ENCODE data around the gene RANBP17. TPM values are rescaled to one million over a fixed set of nuclear protein-coding genes. Genes with fewer than 3 reads are reported as not detected.

The RANBP17 gene
- total RNA-seq, 1 experiment from 2014 or later = not detected

DNA sequence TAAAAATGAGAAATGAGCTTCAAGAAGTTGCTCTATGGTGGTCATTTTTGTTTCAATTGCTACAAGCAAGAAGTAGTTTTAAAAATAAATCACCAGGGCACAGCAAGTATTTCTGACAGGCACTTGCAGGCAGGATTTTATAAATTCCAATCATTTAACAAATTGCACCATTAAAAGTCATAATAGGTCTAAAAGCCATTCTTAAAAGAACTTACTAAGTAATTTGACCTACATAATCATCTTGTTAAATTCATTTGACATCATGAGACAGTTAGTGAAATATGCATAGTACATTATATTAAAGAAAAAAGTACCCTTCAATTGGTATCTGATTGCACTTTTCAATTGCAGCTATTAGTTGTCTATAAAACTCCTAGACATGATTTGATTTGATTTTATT, 478.2 kb downstream of the RANBP17 start:
- BruUV-seq (replicated peaks) = no TSS peak
- no peak overlapping the region for H3K27ac ChIP-seq (ENCODE audit: low read depth, low read length, poor library complexity, severe bottlenecking)
- TF ChIP-seq EZH2 (IDR thresholded peaks at IDR 0.05; ENCODE audit: borderline replicate concordance, low read depth, low read length, poor library complexity, severe bottlenecking) = no peak
- TF ChIP-seq, protein P1, sequence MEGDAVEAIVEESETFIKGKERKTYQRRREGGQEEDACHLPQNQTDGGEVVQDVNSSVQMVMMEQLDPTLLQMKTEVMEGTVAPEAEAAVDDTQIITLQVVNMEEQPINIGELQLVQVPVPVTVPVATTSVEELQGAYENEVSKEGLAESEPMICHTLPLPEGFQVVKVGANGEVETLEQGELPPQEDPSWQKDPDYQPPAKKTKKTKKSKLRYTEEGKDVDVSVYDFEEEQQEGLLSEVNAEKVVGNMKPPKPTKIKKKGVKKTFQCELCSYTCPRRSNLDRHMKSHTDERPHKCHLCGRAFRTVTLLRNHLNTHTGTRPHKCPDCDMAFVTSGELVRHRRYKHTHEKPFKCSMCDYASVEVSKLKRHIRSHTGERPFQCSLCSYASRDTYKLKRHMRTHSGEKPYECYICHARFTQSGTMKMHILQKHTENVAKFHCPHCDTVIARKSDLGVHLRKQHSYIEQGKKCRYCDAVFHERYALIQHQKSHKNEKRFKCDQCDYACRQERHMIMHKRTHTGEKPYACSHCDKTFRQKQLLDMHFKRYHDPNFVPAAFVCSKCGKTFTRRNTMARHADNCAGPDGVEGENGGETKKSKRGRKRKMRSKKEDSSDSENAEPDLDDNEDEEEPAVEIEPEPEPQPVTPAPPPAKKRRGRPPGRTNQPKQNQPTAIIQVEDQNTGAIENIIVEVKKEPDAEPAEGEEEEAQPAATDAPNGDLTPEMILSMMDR (conservative IDR thresholded peaks at IDR 0.05; ENCODE audit: low read depth, low read length) = no peak
- H3K27me3 ChIP-seq (replicated peaks; ENCODE audit: insufficient read depth, low read depth, low read length, poor library complexity) = peaks cover 49% of the 10 kb centered on the region
- CTCF ChIA-PET = no interaction called here
- no peak overlapping the region for H3K4me3 ChIP-seq (ENCODE audit: low read depth, low read length, poor library complexity, severe bottlenecking)
- intact Hi-C loops (cut with micrococcal nuclease; ENCODE audit: unreplicated experiment) = loop anchor here (5.0 kb wide), 1 partner anchor 353 kb away; no protein-coding TSS in a partner anchor
- DNase-seq (ENCODE audit: low spot score) = no peak
- H3K4me1 ChIP-seq (ENCODE audit: insufficient read depth, low read length, poor library complexity, severe bottlenecking) = no peaks in the 10 kb centered on the region
- H3K9me3 ChIP-seq (ENCODE audit: low read depth, low read length, poor library complexity, severe bottlenecking) = no peaks in the 10 kb centered on the region
- H3K36me3 ChIP-seq (ENCODE audit: insufficient read depth, low read length, poor library complexity, severe bottlenecking) = no peaks in the 10 kb centered on the region
- POLR2A ChIA-PET (ENCODE audit: low non-redundant PET) = no interaction called here

DNA sequence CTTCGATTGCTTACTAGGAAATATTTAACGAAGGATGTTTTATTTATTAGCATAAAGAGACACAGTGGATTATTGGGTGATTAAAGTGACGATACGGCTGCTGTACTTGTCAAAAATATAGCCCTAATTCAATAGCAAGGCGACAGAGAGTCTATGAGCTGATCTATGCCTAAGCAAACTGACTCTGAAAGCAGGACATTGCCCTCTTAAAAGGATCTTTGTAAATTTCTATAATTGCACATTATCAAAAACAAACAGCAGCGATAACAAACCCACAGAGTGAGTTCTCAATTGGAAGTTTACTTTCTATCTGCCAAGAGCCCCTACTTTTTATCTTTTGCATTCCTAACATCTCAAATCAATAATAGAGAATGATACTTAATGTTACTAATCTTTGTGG, 478.7 kb downstream of the RANBP17 start:
- H3K27ac ChIP-seq (ENCODE audit: low read depth, low read length, poor library complexity, severe bottlenecking) = no peak overlapping the region
- TF ChIP-seq, protein P1 (conservative IDR thresholded peaks at IDR 0.05; ENCODE audit: low read depth, low read length) = no peak
- TF ChIP-seq EZH2 (IDR thresholded peaks at IDR 0.05; ENCODE audit: borderline replicate concordance, low read depth, low read length, poor library complexity, severe bottlenecking) = no peak
- peaks cover 44% of the 10 kb centered on the region for H3K27me3 ChIP-seq (replicated peaks; ENCODE audit: insufficient read depth, low read depth, low read length, poor library complexity)
- ChIA-PET POLR2A (ENCODE audit: low non-redundant PET) (no interaction called here), CTCF (no interaction called here)
- H3K4me3 ChIP-seq (ENCODE audit: low read depth, low read length, poor library complexity, severe bottlenecking) = no peak overlapping the region
- intact Hi-C loops (cut with micrococcal nuclease; ENCODE audit: unreplicated experiment) = loop anchor here (5.0 kb wide), 1 partner anchor 353 kb away; no protein-coding TSS in a partner anchor
- H3K4me1 ChIP-seq (ENCODE audit: insufficient read depth, low read length, poor library complexity, severe bottlenecking) = no peaks in the 10 kb centered on the region
- no peaks in the 10 kb centered on the region for H3K9me3 ChIP-seq (ENCODE audit: low read depth, low read length, poor library complexity, severe bottlenecking)
- no peak for DNase-seq (ENCODE audit: low spot score)
- no TSS peak for BruUV-seq (replicated peaks)
- H3K36me3 ChIP-seq (ENCODE audit: insufficient read depth, low read length, poor library complexity, severe bottlenecking) = no peaks in the 10 kb centered on the region

DNA sequence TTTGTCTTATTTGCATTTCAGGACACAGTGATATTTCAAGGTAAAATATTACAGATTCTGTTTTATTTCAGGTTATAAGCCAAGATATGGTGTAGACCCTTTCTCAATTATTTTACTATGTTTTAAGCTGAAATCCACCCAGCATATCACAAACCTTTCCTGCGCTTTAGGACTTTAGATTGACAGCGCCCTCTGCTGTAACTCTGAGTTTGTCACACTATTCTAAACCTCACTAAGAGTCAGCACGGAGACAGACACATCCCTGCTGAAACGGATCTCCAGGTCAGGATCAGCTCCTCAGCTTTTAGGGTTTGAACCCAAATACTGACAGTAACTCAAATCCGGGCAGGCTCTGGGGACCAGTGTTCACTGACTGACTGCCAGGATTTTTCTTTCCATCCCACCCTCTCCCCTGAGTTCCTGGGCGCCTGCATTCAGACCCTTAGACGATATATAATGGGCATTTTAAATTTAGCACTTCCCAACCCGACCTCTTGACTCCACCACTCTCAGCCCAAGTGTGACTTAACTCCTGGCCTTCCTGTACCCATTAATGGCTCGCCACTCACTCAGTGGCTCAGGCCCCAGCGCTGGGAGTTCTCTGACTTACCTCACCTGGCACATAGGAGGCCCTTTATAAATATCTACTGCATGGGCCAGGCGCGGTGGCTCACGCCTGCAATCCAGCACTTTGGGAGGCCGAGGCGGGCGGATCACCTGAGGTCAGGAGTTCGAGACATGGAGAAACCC, 480.7 kb downstream of the RANBP17 start:
- no peak overlapping the region for H3K4me3 ChIP-seq (ENCODE audit: low read depth, low read length, poor library complexity, severe bottlenecking)
- POLR2A ChIA-PET (ENCODE audit: low non-redundant PET) = no interaction called here

More for the DNA sequence above, 480.7 kb downstream of the RANBP17 start:
- CTCF ChIA-PET = interaction anchor here (0.6 to 1.2 kb wide), 4 partner anchors 135 to 668 kb away, joined by 3 to 5 read pairs (median 4); no protein-coding TSS in a partner anchor
- no peaks in the 10 kb centered on the region for H3K4me1 ChIP-seq (ENCODE audit: insufficient read depth, low read length, poor library complexity, severe bottlenecking)
- no peak for TF ChIP-seq EZH2 (IDR thresholded peaks at IDR 0.05; ENCODE audit: borderline replicate concordance, low read depth, low read length, poor library complexity, severe bottlenecking)
- TF ChIP-seq, protein P1 (conservative IDR thresholded peaks at IDR 0.05; ENCODE audit: low read depth, low read length) = peak; percentile 71
- intact Hi-C loops (cut with micrococcal nuclease; ENCODE audit: unreplicated experiment) = loop anchor here (5.0 kb wide), 1 partner anchor 355 kb away; no protein-coding TSS in a partner anchor
- no TSS peak for BruUV-seq (replicated peaks)
- no peaks in the 10 kb centered on the region for H3K9me3 ChIP-seq (ENCODE audit: low read depth, low read length, poor library complexity, severe bottlenecking)
- no peak overlapping the region for H3K27ac ChIP-seq (ENCODE audit: low read depth, low read length, poor library complexity, severe bottlenecking)
- H3K36me3 ChIP-seq (ENCODE audit: insufficient read depth, low read length, poor library complexity, severe bottlenecking) = no peaks in the 10 kb centered on the region
- peaks cover 24% of the 10 kb centered on the region for H3K27me3 ChIP-seq (replicated peaks; ENCODE audit: insufficient read depth, low read depth, low read length, poor library complexity)
- DNase-seq (ENCODE audit: low spot score) = peak; percentile 64

Measured in A673 (cell line).